DOHH2 (cell line): ENCODE data around the gene DMD.

ENCODE experiments used
- H3F3A ChIP-seq: fragments of 200-600 bp; sonication (generic), shearing (Covaris generic); 2 replicates; pipeline ENCODE4 v1.6.0; 2016; ENCODE audit warnings: antibody characterized with exemption, mild to moderate bottlenecking; ENCODE audit not compliant: control insufficient read depth, insufficient read depth
- H3K27ac ChIP-seq: fragments of 200-600 bp; sonication (generic); 2 replicates; pipeline ENCODE4 v1.5.1; 2014; ENCODE audit warnings: low read depth, mild to moderate bottlenecking, low read length, moderate library complexity
- H3K27me3 ChIP-seq: fragments of 200-600 bp; sonication (generic); 2 replicates; pipeline ENCODE4 v1.6.1; 2014; ENCODE audit warnings: mild to moderate bottlenecking, low read length, mixed read lengths; ENCODE audit not compliant: control insufficient read depth
- H3K36me3 ChIP-seq: fragments of 200-600 bp; sonication (generic); 2 replicates; pipeline ENCODE4 v1.6.1; 2014; ENCODE audit warnings: mild to moderate bottlenecking, low read length, moderate library complexity, mixed read lengths; ENCODE audit not compliant: control insufficient read depth
- H3K4me1 ChIP-seq: fragments of 200-600 bp; sonication (generic); 2 replicates; pipeline ENCODE4 v1.6.1; 2014; ENCODE audit warnings: mild to moderate bottlenecking, low read length, mixed read lengths; ENCODE audit not compliant: control insufficient read depth
- H3K4me2 ChIP-seq: fragments of 200-600 bp; sonication (generic); 2 replicates; pipeline ENCODE4 v1.6.0; 2014; ENCODE audit warnings: mild to moderate bottlenecking, low read length, moderate library complexity
- H3K4me3 ChIP-seq: fragments of 200-600 bp; sonication (generic); 2 replicates; pipeline ENCODE4 v1.5.1; 2014; ENCODE audit warnings: mild to moderate bottlenecking, low read length, mixed read lengths
- H3K79me2 ChIP-seq: fragments of 200-600 bp; sonication (generic); 2 replicates; pipeline ENCODE4 v1.6.1; 2014; ENCODE audit warnings: mild to moderate bottlenecking, low read length, mixed read lengths; ENCODE audit not compliant: control insufficient read depth
- H3K9me2 ChIP-seq: fragments of 200-600 bp; sonication (generic); replicated peaks from 2 replicates; pipeline ENCODE4 v1.6.1; 2014; ENCODE audit warnings: mild to moderate bottlenecking, low read length, mixed read lengths; ENCODE audit not compliant: control insufficient read depth
- H3K9me3 ChIP-seq: fragments of 200-600 bp; sonication (generic); 2 replicates; pipeline ENCODE4 v1.6.1; 2014; ENCODE audit warnings: antibody characterized with exemption, low read length, mixed read lengths; ENCODE audit not compliant: control insufficient read depth, insufficient read depth
- H4K20me1 ChIP-seq: fragments of 200-600 bp; sonication (generic); 2 replicates; pipeline ENCODE4 v1.6.0; 2014; ENCODE audit warnings: low read depth, mild to moderate bottlenecking, antibody characterized with exemption, low read length, moderate library complexity; ENCODE audit not compliant: control insufficient read depth, insufficient read depth
- EZH2phosphoT487 ChIP-seq: fragments of 200-600 bp; sonication (generic); IDR thresholded peaks from 2 replicates; pipeline ENCODE4 v1.6.1; 2017; ENCODE audit warnings: borderline replicate concordance, mild to moderate bottlenecking, antibody characterized with exemption, low read length, moderate library complexity, mixed read lengths
- TF ChIP-seq, protein P1 (sequence below): fragments of 200-600 bp; sonication (generic); IDR thresholded peaks from one replicate; pipeline ENCODE4 v1.5.1; 2014; ENCODE audit warnings: antibody characterized with exemption, mild to moderate bottlenecking, low read depth, low read length; ENCODE audit not compliant: poor library complexity, severe bottlenecking

Gene DMD

DNA sequence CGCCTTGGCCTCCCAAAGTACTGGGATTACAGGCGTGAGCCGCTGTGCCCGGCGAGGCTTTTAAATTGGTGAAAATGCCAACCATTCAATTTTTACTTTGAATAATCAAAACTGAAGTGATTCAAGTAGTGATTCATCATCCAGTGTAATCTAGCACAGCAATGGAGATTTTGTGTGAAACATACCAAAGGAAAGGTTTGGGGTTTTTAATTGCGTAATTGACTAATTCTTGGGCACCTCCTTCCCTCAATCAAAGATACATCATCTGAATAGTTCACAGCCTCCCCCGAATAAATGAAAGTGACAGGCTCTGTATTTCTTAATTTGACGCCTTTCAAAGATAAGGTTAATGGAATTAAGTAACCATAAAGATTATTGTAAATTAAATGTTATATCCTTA, 69.0 kb downstream of the DMD start:
- Histone ChIP-seq H3K9me2 (no peaks in the 10 kb centered on the region), H3F3A (no peaks in the 10 kb centered on the region), H3K4me1 (peaks cover 35% of the 10 kb centered on the region), H3K36me3 (peaks cover 10% of the 10 kb centered on the region), H3K27ac (0 out of 2 replicates have a peak overlapping the region, but pooled peaks have one; percentile 51), H3K9me3 (peaks cover 3% of the 10 kb centered on the region; the same call in 1 of the 2 replicates), H4K20me1 (no peaks in the 10 kb centered on the region), H3K4me3 (no peak overlapping the region), H3K27me3 (no peaks in the 10 kb centered on the region), H3K79me2 (no peaks in the 10 kb centered on the region), H3K4me2 (no peak overlapping the region)
- TF ChIP-seq, protein P1, sequence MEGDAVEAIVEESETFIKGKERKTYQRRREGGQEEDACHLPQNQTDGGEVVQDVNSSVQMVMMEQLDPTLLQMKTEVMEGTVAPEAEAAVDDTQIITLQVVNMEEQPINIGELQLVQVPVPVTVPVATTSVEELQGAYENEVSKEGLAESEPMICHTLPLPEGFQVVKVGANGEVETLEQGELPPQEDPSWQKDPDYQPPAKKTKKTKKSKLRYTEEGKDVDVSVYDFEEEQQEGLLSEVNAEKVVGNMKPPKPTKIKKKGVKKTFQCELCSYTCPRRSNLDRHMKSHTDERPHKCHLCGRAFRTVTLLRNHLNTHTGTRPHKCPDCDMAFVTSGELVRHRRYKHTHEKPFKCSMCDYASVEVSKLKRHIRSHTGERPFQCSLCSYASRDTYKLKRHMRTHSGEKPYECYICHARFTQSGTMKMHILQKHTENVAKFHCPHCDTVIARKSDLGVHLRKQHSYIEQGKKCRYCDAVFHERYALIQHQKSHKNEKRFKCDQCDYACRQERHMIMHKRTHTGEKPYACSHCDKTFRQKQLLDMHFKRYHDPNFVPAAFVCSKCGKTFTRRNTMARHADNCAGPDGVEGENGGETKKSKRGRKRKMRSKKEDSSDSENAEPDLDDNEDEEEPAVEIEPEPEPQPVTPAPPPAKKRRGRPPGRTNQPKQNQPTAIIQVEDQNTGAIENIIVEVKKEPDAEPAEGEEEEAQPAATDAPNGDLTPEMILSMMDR: no peak
- TF ChIP-seq EZH2phosphoT487: no peak

DNA sequence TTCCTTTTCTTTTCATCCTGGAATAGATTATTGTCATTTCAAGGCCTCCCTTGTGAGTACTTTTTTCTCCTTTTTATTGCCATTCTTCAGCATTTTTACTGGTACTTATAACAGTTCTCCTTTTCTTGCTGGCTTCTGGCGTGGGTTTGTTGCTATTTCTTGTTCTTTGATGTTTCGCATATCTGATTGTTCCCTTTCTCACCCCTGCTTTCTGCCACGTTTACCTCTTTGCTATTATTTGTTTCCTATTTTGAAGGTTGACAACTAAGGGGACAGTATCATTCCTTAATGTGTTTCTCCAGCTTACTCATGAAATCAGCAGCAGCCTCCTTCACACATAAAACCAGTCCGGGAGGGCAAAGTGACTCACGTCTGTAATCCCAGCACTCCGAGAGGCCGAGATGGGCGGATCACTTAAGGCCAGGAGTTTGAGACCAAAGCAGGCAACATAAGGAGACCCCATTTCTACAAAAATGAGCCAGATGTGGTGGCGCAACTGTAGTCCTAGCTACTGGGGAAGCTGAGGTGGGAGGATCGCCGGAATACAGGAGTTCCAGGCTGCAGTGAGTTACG, 72.6 kb downstream of the DMD start:
- Histone ChIP-seq H3K9me3 (no peaks in the 10 kb centered on the region; the same call in 1 of the 2 replicates), H3K9me2 (no peaks in the 10 kb centered on the region), H3K4me1 (peaks cover 69% of the 10 kb centered on the region), H3K27ac (peak overlapping the region; percentile 86), H3K4me3 (peak overlapping the region; percentile 13; the same call in 1 of the 2 replicates), H3K36me3 (peaks cover 29% of the 10 kb centered on the region), H3K27me3 (no peaks in the 10 kb centered on the region), H3K4me2 (peak overlapping the region; percentile 28; the same call in 1 of the 2 replicates), H3K79me2 (no peaks in the 10 kb centered on the region), H4K20me1 (no peaks in the 10 kb centered on the region), H3F3A (peaks cover 4% of the 10 kb centered on the region; the same call in 1 of the 2 replicates)
- TF ChIP-seq, protein P1: no peak
- TF ChIP-seq EZH2phosphoT487: no peak

DNA sequence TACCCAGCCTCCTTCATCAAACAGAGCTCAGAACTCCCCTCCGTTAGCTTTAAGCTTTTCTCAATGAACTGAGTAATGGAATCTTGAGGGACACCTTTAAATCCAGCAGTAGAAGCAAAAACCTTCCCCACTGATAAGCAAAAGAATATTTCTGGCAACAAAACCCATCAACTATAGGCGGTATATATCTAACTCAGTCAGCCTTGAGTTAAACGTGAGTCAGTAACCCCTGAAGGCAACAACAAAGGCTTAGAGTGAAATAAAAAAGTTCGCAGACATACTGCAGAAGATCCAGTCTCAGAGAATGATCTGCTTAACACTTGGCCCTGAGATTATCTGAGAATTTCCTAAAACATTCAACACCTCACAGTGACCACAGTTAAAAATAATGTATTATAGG, 77.2 kb downstream of the DMD start:
- peaks cover 9% of the 10 kb centered on the region for H3F3A ChIP-seq
- no peaks in the 10 kb centered on the region for H3K9me2 ChIP-seq
- H3K4me1 ChIP-seq: peaks cover 92% of the 10 kb centered on the region
- peaks cover 19% of the 10 kb centered on the region for H3K9me3 ChIP-seq
- H3K27me3 ChIP-seq: no peaks in the 10 kb centered on the region
- H3K4me2 ChIP-seq: 0 out of 2 replicates have a peak overlapping the region, but pooled peaks have one; percentile 9
- peaks cover 59% of the 10 kb centered on the region for H3K36me3 ChIP-seq
- TF ChIP-seq EZH2phosphoT487: no peak
- TF ChIP-seq, protein P1: no peak
- peak overlapping the region; percentile 86 for H3K27ac ChIP-seq
- no peak overlapping the region for H3K4me3 ChIP-seq
- H4K20me1 ChIP-seq: no peaks in the 10 kb centered on the region
- H3K79me2 ChIP-seq: no peaks in the 10 kb centered on the region
